ENCODE data around the gene PHLDA1.

Gene PHLDA1

DNA sequence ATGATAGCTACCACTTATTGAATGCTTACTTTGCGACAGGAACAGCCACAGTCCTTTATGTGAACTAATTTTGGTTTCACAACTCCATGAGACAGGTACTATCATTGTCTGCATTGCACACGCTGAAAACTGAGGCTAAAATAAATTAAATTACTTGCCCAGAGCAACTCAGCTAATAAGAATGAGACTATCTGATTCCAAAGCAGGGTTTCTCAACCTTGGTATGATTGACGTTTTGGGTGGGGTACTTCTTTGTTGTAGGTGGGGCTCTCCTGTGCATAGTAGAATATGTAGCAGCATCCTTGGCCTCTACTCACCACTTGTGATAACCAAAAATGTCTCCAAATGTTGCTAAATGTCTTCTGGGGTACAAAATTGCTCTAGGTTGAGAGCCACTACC, 9.1 kb downstream of the PHLDA1 start:
- no peaks in the 10 kb centered on the region for H3K36me3 ChIP-seq (ENCODE audit: control insufficient read depth in 1 of 2, insufficient read depth in 2 of 2, low read length in 2 of 2)
- WGBS (ENCODE audit: extremely low coverage, insufficient coverage, insufficient read length): no CpG with 5 or more reads among the region's 3 CpGs

DNA sequence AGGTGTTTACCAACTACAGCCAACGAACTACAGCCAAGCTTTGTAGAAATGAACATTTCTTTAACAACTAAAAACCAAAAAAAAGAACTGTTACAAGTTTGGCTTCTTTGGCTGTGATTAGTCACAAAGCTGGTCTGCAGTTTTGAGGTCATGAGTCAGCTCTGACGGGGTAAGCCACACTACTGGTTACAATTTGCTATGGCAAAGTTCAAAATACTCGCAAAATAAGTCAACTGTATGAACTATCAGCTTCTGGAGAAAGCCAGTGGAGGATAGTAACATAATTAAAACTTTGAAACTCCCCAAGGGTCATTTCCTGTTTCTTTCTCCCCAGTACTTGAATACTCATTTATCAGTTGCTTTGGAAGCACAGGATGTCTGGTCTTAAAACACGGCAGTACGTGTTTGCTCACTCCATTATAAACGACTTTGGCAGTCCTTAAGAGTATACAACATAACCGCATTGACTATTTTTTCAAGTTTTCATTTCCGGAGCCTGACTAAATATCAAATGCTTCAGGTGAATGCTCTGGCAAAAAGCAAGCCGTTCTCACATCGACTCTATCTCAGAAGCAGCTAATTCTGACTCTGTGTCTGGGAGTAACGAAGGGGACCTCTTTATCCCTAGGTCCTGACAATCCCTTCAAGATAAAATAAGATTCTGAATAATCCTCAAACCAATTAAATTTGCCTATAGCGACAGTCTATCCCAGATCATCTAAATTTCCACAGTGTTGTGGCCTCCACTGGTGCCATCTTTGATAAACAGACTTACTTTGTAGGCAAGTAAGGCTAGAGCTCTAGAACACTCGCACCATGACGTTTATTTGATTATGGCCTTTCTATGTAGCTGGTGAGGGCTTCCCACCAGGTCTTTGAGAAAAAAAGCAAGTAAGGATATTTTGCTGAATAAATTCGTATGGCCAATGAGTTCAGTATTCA, 10.6 kb downstream of the PHLDA1 start:
- H4K12ac ChIP-seq (ENCODE audit: low read depth, low read length): no peak overlapping the region
- no peak overlapping the region for H3K9ac ChIP-seq (ENCODE audit: low read length)
- H4K91ac ChIP-seq (ENCODE audit: low read depth, low read length): peak overlapping the region; percentile 28
- peak overlapping the region; percentile 81 for H2BK5ac ChIP-seq (ENCODE audit: low read depth, low read length, poor library complexity)
- H3K4me3 ChIP-seq (ENCODE audit: low read depth, low read length): no peak overlapping the region
- H3K14ac ChIP-seq (ENCODE audit: low read length): no peak overlapping the region
- H2AFZ ChIP-seq (ENCODE audit: insufficient read depth, low read length, poor library complexity): no peak overlapping the region
- H3K27me3 ChIP-seq (ENCODE audit: insufficient read depth, low read length): no peaks in the 10 kb centered on the region
- no peaks in the 10 kb centered on the region for H3K9me3 ChIP-seq (ENCODE audit: insufficient read depth, low read depth, low read length)
- peak; percentile 82 to 87 for DNase-seq
- no peak overlapping the region for H4K8ac ChIP-seq (ENCODE audit: low read depth, low read length)
- H3K27ac ChIP-seq (ENCODE audit: low read depth, low read length): peak overlapping the region; percentile 82
- H3K79me1 ChIP-seq (ENCODE audit: low read length): peaks cover 17% of the 10 kb centered on the region
- no peaks in the 10 kb centered on the region for H3K79me2 ChIP-seq (ENCODE audit: control insufficient read depth, insufficient read depth, low read length, poor library complexity)
- H2BK120ac ChIP-seq (ENCODE audit: insufficient read depth, low read length, poor library complexity): peak overlapping the region; percentile 75
- H3K4ac ChIP-seq (ENCODE audit: low read depth, low read length): no peak overlapping the region
- H3K23ac ChIP-seq (ENCODE audit: low read length): no peak overlapping the region
- no peaks in the 10 kb centered on the region for H3K36me3 ChIP-seq (ENCODE audit: control insufficient read depth in 1 of 2, insufficient read depth in 2 of 2, low read length in 2 of 2)
- H3K18ac ChIP-seq (ENCODE audit: low read length): no peak overlapping the region
- H2BK12ac ChIP-seq (ENCODE audit: low read length): peak overlapping the region; percentile 87
- H2AK5ac ChIP-seq (ENCODE audit: low read length): no peak overlapping the region
- peak overlapping the region; percentile 31 for H3K4me2 ChIP-seq (ENCODE audit: low read length)
- no CpG with 5 or more reads among the region's 15 CpGs for WGBS (ENCODE audit: extremely low coverage, insufficient coverage, insufficient read length)
- H3K4me1 ChIP-seq (ENCODE audit: control insufficient read depth in 1 of 2, insufficient read depth in 2 of 2, low read length in 2 of 2): peaks cover 12 to 16% of the 10 kb centered on the region in 2 experiments

More for the DNA sequence above, 9.1 kb downstream of the PHLDA1 start:
- no peak overlapping the region for H3K4ac ChIP-seq (ENCODE audit: low read depth, low read length)
- H2BK12ac ChIP-seq (ENCODE audit: low read length): no peak overlapping the region
- no peak overlapping the region for H2BK5ac ChIP-seq (ENCODE audit: low read depth, low read length, poor library complexity)
- no peak overlapping the region for H2BK120ac ChIP-seq (ENCODE audit: insufficient read depth, low read length, poor library complexity)
- peaks cover 12 to 16% of the 10 kb centered on the region in 2 experiments for H3K4me1 ChIP-seq (ENCODE audit: control insufficient read depth in 1 of 2, insufficient read depth in 2 of 2, low read length in 2 of 2)
- no peak overlapping the region for H2AK5ac ChIP-seq (ENCODE audit: low read length)
- H4K12ac ChIP-seq (ENCODE audit: low read depth, low read length): no peak overlapping the region
- H2AFZ ChIP-seq (ENCODE audit: insufficient read depth, low read length, poor library complexity): no peak overlapping the region
- H3K23ac ChIP-seq (ENCODE audit: low read length): no peak overlapping the region
- no peak overlapping the region for H3K4me2 ChIP-seq (ENCODE audit: low read length)
- no peak overlapping the region for H3K9ac ChIP-seq (ENCODE audit: low read length)
- no peak overlapping the region for H3K14ac ChIP-seq (ENCODE audit: low read length)
- H4K91ac ChIP-seq (ENCODE audit: low read depth, low read length): no peak overlapping the region
- no peaks in the 10 kb centered on the region for H3K79me2 ChIP-seq (ENCODE audit: control insufficient read depth, insufficient read depth, low read length, poor library complexity)
- H3K27me3 ChIP-seq (ENCODE audit: insufficient read depth, low read length): no peaks in the 10 kb centered on the region
- H3K18ac ChIP-seq (ENCODE audit: low read length): no peak overlapping the region
- no peak for DNase-seq
- H3K9me3 ChIP-seq (ENCODE audit: insufficient read depth, low read depth, low read length): no peaks in the 10 kb centered on the region
- H4K8ac ChIP-seq (ENCODE audit: low read depth, low read length): no peak overlapping the region
- no peak overlapping the region for H3K4me3 ChIP-seq (ENCODE audit: low read depth, low read length)
- no peak overlapping the region for H3K27ac ChIP-seq (ENCODE audit: low read depth, low read length)
- H3K79me1 ChIP-seq (ENCODE audit: low read length): peaks cover 11% of the 10 kb centered on the region

DNA sequence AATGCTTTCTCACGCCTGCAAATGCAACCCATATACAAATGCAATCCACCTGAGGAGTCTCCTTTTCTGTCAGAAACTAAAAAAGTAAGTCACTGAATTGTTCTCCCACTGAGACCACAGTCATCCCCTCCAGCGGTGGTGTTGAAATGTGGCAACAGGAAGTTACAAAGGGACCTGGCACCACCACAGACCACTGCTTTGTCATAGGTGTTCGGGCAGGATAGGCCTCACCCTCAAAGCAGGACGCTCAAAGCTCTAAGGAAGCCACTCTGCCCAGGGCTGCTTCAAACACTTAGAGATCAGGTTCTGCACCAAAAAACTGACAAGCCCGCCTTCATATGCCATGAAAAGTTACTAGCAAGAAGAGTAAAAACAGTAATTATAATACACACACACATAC, 11.3 kb downstream of the PHLDA1 start:
- H4K8ac ChIP-seq (ENCODE audit: low read depth, low read length): peak overlapping the region; percentile 39
- H3K9me3 ChIP-seq (ENCODE audit: insufficient read depth, low read depth, low read length): no peaks in the 10 kb centered on the region
- no peak overlapping the region for H3K9ac ChIP-seq (ENCODE audit: low read length)
- H4K12ac ChIP-seq (ENCODE audit: low read depth, low read length): no peak overlapping the region
- H2AK5ac ChIP-seq (ENCODE audit: low read length): no peak overlapping the region
- DNase-seq: peak; percentile 46 to 66
- peak overlapping the region; percentile 67 for H4K91ac ChIP-seq (ENCODE audit: low read depth, low read length)
- no peak overlapping the region for H3K23ac ChIP-seq (ENCODE audit: low read length)
- H3K27me3 ChIP-seq (ENCODE audit: insufficient read depth, low read length): no peaks in the 10 kb centered on the region
- H3K4ac ChIP-seq (ENCODE audit: low read depth, low read length): no peak overlapping the region
- no peaks in the 10 kb centered on the region for H3K79me2 ChIP-seq (ENCODE audit: control insufficient read depth, insufficient read depth, low read length, poor library complexity)
- no peak overlapping the region for H3K4me3 ChIP-seq (ENCODE audit: low read depth, low read length)
- H2BK5ac ChIP-seq (ENCODE audit: low read depth, low read length, poor library complexity): peak overlapping the region; percentile 65
- H3K4me2 ChIP-seq (ENCODE audit: low read length): peak overlapping the region; percentile 31
- no peaks in the 10 kb centered on the region for H3K36me3 ChIP-seq (ENCODE audit: control insufficient read depth in 1 of 2, insufficient read depth in 2 of 2, low read length in 2 of 2)
- H3K14ac ChIP-seq (ENCODE audit: low read length): no peak overlapping the region
- WGBS (ENCODE audit: extremely low coverage, insufficient coverage, insufficient read length): no CpG with 5 or more reads among the region's 5 CpGs
- H3K4me1 ChIP-seq (ENCODE audit: control insufficient read depth in 1 of 2, insufficient read depth in 2 of 2, low read length in 2 of 2): peaks cover 12 to 16% of the 10 kb centered on the region in 2 experiments
- H2BK12ac ChIP-seq (ENCODE audit: low read length): peak overlapping the region; percentile 51
- H2BK120ac ChIP-seq (ENCODE audit: insufficient read depth, low read length, poor library complexity): peak overlapping the region; percentile 61
- H3K79me1 ChIP-seq (ENCODE audit: low read length): peaks cover 18% of the 10 kb centered on the region
- H3K27ac ChIP-seq (ENCODE audit: low read depth, low read length): peak overlapping the region; percentile 82
- no peak overlapping the region for H3K18ac ChIP-seq (ENCODE audit: low read length)
- no peak overlapping the region for H2AFZ ChIP-seq (ENCODE audit: insufficient read depth, low read length, poor library complexity)

DNA sequence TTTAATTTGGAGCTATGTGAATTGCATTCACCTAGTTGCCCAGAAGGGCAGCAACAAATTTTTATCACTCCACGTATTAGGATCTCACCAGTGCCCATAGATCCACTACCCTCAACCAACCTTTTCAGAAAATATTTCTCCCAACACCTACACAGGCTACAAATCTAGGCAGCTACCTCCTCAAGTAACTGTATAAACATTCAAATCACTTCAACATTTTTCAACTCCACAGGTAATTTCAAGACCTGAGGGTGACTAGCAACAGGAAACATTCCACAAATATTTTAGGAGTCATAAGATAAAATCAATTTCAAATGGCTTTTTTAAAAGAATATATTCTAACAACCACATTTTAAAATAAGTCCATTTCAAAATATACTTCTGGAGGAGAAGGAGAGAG, 12.9 kb downstream of the PHLDA1 start:
- Histone ChIP-seq H3K4ac (ENCODE audit: low read depth, low read length) (no peak overlapping the region), H3K23ac (ENCODE audit: low read length) (no peak overlapping the region), H3K9ac (ENCODE audit: low read length) (no peak overlapping the region), H3K14ac (ENCODE audit: low read length) (no peak overlapping the region), H2AFZ (ENCODE audit: insufficient read depth, low read length, poor library complexity) (no peak overlapping the region), H3K18ac (ENCODE audit: low read length) (no peak overlapping the region), H4K12ac (ENCODE audit: low read depth, low read length) (no peak overlapping the region), H3K4me2 (ENCODE audit: low read length) (no peak overlapping the region), H3K27ac (ENCODE audit: low read depth, low read length) (no peak overlapping the region), H3K9me3 (ENCODE audit: insufficient read depth, low read depth, low read length) (no peaks in the 10 kb centered on the region), H2BK12ac (ENCODE audit: low read length) (no peak overlapping the region), H3K27me3 (ENCODE audit: insufficient read depth, low read length) (no peaks in the 10 kb centered on the region), H3K36me3 (ENCODE audit: control insufficient read depth in 1 of 2, insufficient read depth in 2 of 2, low read length in 2 of 2) (no peaks in the 10 kb centered on the region), H3K4me1 (ENCODE audit: control insufficient read depth in 1 of 2, insufficient read depth in 2 of 2, low read length in 2 of 2) (peaks cover 13 to 21% of the 10 kb centered on the region in 2 experiments), H3K4me3 (ENCODE audit: low read depth, low read length) (no peak overlapping the region), H3K79me2 (ENCODE audit: control insufficient read depth, insufficient read depth, low read length, poor library complexity) (no peaks in the 10 kb centered on the region), H4K91ac (ENCODE audit: low read depth, low read length) (no peak overlapping the region), H2AK5ac (ENCODE audit: low read length) (no peak overlapping the region), H2BK5ac (ENCODE audit: low read depth, low read length, poor library complexity) (no peak overlapping the region), H3K79me1 (ENCODE audit: low read length) (peaks cover 18% of the 10 kb centered on the region), H2BK120ac (ENCODE audit: insufficient read depth, low read length, poor library complexity) (no peak overlapping the region), H4K8ac (ENCODE audit: low read depth, low read length) (no peak overlapping the region)
- peak in 1 of 2 donors; percentile 65 for DNase-seq
- no CpG with 5 or more reads among the region's 1 CpG for WGBS (ENCODE audit: extremely low coverage, insufficient coverage, insufficient read length)
